Measurements from ENCODE around the gene GNB5. TPM values are rescaled to one million over a fixed set of nuclear protein-coding genes. Genes with fewer than 3 reads are reported as not detected.

GNB5 gene
- total RNA-seq, 1 donor from 2014 or later = 64.2 TPM

GRCh38 chr15:52095597-52096262, 95.5 kb downstream of the GNB5 start:
- H3K4me1 Mint-ChIP-seq = no peaks in the 10 kb centered on the region
- no peak overlapping the region for H3K4me3 Mint-ChIP-seq
- H3K27ac Mint-ChIP-seq = no peak overlapping the region
- CTCF ChIA-PET = no interaction called here
- no peaks in the 10 kb centered on the region for H3K9me3 Mint-ChIP-seq
- POLR2A ChIA-PET = no interaction called here
- H3K36me3 Mint-ChIP-seq (ENCODE audit: low read depth) = no peaks in the 10 kb centered on the region
- DNase-seq = no peak
- intact Hi-C loops (cut with micrococcal nuclease) = no loop called here
- no peak for TF ChIP-seq CTCF (IDR thresholded peaks at IDR 0.05)
- no peaks in the 10 kb centered on the region for H3K27me3 Mint-ChIP-seq
- ATAC-seq (ENCODE audit: low read depth) = no peak

GRCh38 chr15:52094811-52095584, 96.2 kb downstream of the GNB5 start:
- Mint-ChIP-seq H3K27me3 (no peaks in the 10 kb centered on the region), H3K4me3 (no peak overlapping the region), H3K27ac (no peak overlapping the region), H3K9me3 (peaks cover 6% of the 10 kb centered on the region), H3K36me3 (ENCODE audit: low read depth) (no peaks in the 10 kb centered on the region), H3K4me1 (no peaks in the 10 kb centered on the region)
- DNase-seq (no peak), ATAC-seq (ENCODE audit: low read depth) (no peak)
- CTCF ChIA-PET = interaction anchor here (1.2 kb wide), 1 partner anchor 17 kb away, joined by 3 read pairs; no protein-coding TSS in a partner anchor
- intact Hi-C loops (cut with micrococcal nuclease) = no loop called here
- TF ChIP-seq CTCF (IDR thresholded peaks at IDR 0.05) = no peak
- POLR2A ChIA-PET = interaction anchor here (0.6 kb wide), 1 partner anchor 123 kb away, joined by 3 read pairs; the partner anchor contains the start of gene LEO1

- DNase-seq = no peak
- ChIA-PET CTCF (interaction anchor here (1.2 kb wide), 1 partner anchor 15 kb away, joined by 3 read pairs; no protein-coding TSS in a partner anchor), POLR2A (interaction anchor here (0.6 kb wide), 1 partner anchor 122 kb away, joined by 3 read pairs; the partner anchor contains the start of gene LEO1)
- no peak for TF ChIP-seq CTCF (IDR thresholded peaks at IDR 0.05)
- Mint-ChIP-seq H3K4me1 (no peaks in the 10 kb centered on the region), H3K4me3 (no peak overlapping the region), H3K36me3 (ENCODE audit: low read depth) (no peaks in the 10 kb centered on the region), H3K9me3 (peaks cover 12% of the 10 kb centered on the region), H3K27ac (no peak overlapping the region), H3K27me3 (no peaks in the 10 kb centered on the region)
- intact Hi-C loops (cut with micrococcal nuclease) = no loop called here
- ATAC-seq (ENCODE audit: low read depth) = no peak
These were observed 97.4 kb downstream of the GNB5 start for GRCh38 chr15:52093539-52094510.

- ChIA-PET POLR2A (no interaction called here), CTCF (no interaction called here)
- no peak for TF ChIP-seq CTCF (IDR thresholded peaks at IDR 0.05)
- Mint-ChIP-seq H3K27me3 (no peaks in the 10 kb centered on the region), H3K9me3 (peaks cover 12% of the 10 kb centered on the region), H3K4me1 (no peaks in the 10 kb centered on the region), H3K36me3 (ENCODE audit: low read depth) (no peaks in the 10 kb centered on the region), H3K4me3 (no peak overlapping the region), H3K27ac (no peak overlapping the region)
- ATAC-seq (ENCODE audit: low read depth) (no peak), DNase-seq (no peak)
- intact Hi-C loops (cut with micrococcal nuclease) = no loop called here
These were observed 98.0 kb downstream of the GNB5 start for GRCh38 chr15:52093167-52093538.
